Measurements from ENCODE around the gene ALG11. TPM values are rescaled to one million over a fixed set of nuclear protein-coding genes. Genes with fewer than 3 reads are reported as not detected.
A peak's percentile ranks its signal among the peaks of the same experiment; 100 is the strongest.

ALG11 gene
- total RNA-seq, 1 experiment from 2014 or later = 7.3 TPM

- TF ChIP-seq EZH2phosphoT487 (IDR thresholded peaks at IDR 0.05; ENCODE audit: borderline replicate concordance, low read length) = no peak
- Histone ChIP-seq H3K4me3 (ENCODE audit: low read length) (no peak overlapping the region), H3K79me2 (ENCODE audit: low read length) (peaks cover 28% of the 10 kb centered on the region), H3K4me2 (ENCODE audit: low read length) (peak overlapping the region; percentile 93; the same call in 1 of the 2 replicates), H3F3A (ENCODE audit: low read length, unreplicated experiment) (no peaks in the 10 kb centered on the region), H3K4me1 (ENCODE audit: insufficient read depth, low read length) (peaks cover 7% of the 10 kb centered on the region), H3K9me2 (replicated peaks; ENCODE audit: low read length) (no peaks in the 10 kb centered on the region), H4K20me1 (ENCODE audit: low read length) (no peaks in the 10 kb centered on the region), H3K27me3 (ENCODE audit: low read length) (no peaks in the 10 kb centered on the region), H3K9ac (ENCODE audit: low read length) (no peak overlapping the region), H3K27ac (ENCODE audit: low read length) (no peak overlapping the region), H2AFZ (ENCODE audit: low read length) (no peak overlapping the region), H3K36me3 (ENCODE audit: low read depth, low read length) (no peaks in the 10 kb centered on the region), H3K9me3 (ENCODE audit: low read length) (no peaks in the 10 kb centered on the region)
- no TSS peak for BruUV-seq (replicated peaks)
- POLR2A ChIA-PET (ENCODE audit: unreplicated experiment) = no interaction called here
- CTCF ChIA-PET = no interaction called here
- DNase-seq (no peak), ATAC-seq (no peak)
- intact Hi-C loops (cut with micrococcal nuclease) = loop anchor here (5.0 kb wide), 1 partner anchor 182 kb away; no protein-coding TSS in a partner anchor
Observed at GRCh38 chr13:52009946-52010345, 2.3 kb upstream of the ALG11 start.

- ChIA-PET CTCF (no interaction called here), POLR2A (ENCODE audit: unreplicated experiment) (no interaction called here)
- no peaks in the 10 kb centered on the region for H3K9me2 ChIP-seq (replicated peaks; ENCODE audit: low read length)
- no peaks in the 10 kb centered on the region for H3K9me3 ChIP-seq (ENCODE audit: low read length)
- H3K9ac ChIP-seq (ENCODE audit: low read length) = peak within 1 kb of the TSS; percentile 91
- H3K27ac ChIP-seq (ENCODE audit: low read length) = no peak within 1 kb of the TSS
- peaks cover 7% of the 10 kb centered on the region for H3K4me1 ChIP-seq (ENCODE audit: insufficient read depth, low read length)
- H4K20me1 ChIP-seq (ENCODE audit: low read length) = no peaks in the 10 kb centered on the region
- no peaks in the 10 kb centered on the region for H3F3A ChIP-seq (ENCODE audit: low read length, unreplicated experiment)
- peak within 1 kb of the TSS; percentile 93 for H3K4me2 ChIP-seq (ENCODE audit: low read length)
- H3K27me3 ChIP-seq (ENCODE audit: low read length) = no peaks in the 10 kb centered on the region
- peak within 1 kb of the TSS; percentile 98 for H2AFZ ChIP-seq (ENCODE audit: low read length)
- DNase-seq = no peak
- peak within 1 kb of the TSS; percentile 90 for H3K4me3 ChIP-seq (ENCODE audit: low read length)
- intact Hi-C loops (cut with micrococcal nuclease) = loop anchor here (5.0 kb wide), 1 partner anchor 181 kb away; no protein-coding TSS in a partner anchor
- ATAC-seq = peak; percentile 25
- BruUV-seq (replicated peaks) = TSS peak; percentile 30
- H3K36me3 ChIP-seq (ENCODE audit: low read depth, low read length) = no peaks in the 10 kb centered on the region
- H3K79me2 ChIP-seq (ENCODE audit: low read length) = peaks cover 35% of the 10 kb centered on the region
- TF ChIP-seq EZH2 (IDR thresholded peaks at IDR 0.05; ENCODE audit: low read length, unreplicated experiment) = no peak
- no peak for TF ChIP-seq CTCF (conservative IDR thresholded peaks at IDR 0.05; ENCODE audit: low read depth, low read length)
- TF ChIP-seq EZH2phosphoT487 (IDR thresholded peaks at IDR 0.05; ENCODE audit: borderline replicate concordance, low read length) = no peak
Observed at GRCh38 chr13:52010890-52011631, 1.1 kb upstream of the ALG11 start, which contains the start of gene ATP7B. ATP7B (minus strand) TSS chr13:52011450; CDS start chr13:52011337, 113 bp downstream.

GRCh38 chr13:52012512-52012836 lies 276 bp downstream of the ALG11 start:
- peak overlapping the region; percentile 94 for H2AFZ ChIP-seq (ENCODE audit: low read length)
- ChIA-PET CTCF (interaction anchor here (0.7 kb wide), 1 partner anchor 54 kb away, joined by 5 read pairs; no protein-coding TSS in a partner anchor), POLR2A (ENCODE audit: unreplicated experiment) (interaction anchor here (0.6 to 0.7 kb wide), 2 partner anchors 38 to 109 kb away, joined by 3 read pairs; no protein-coding TSS in a partner anchor)
- H3K9ac ChIP-seq (ENCODE audit: low read length) = peak overlapping the region; percentile 91
- ATAC-seq (no peak), DNase-seq (no peak)
- H3K9me3 ChIP-seq (ENCODE audit: low read length) = no peaks in the 10 kb centered on the region
- H3K4me1 ChIP-seq (ENCODE audit: insufficient read depth, low read length) = peaks cover 7% of the 10 kb centered on the region
- H4K20me1 ChIP-seq (ENCODE audit: low read length) = no peaks in the 10 kb centered on the region
- intact Hi-C loops (cut with micrococcal nuclease) = loop anchor here (5.0 kb wide), 1 partner anchor 180 kb away; no protein-coding TSS in a partner anchor
- TF ChIP-seq EZH2phosphoT487 (IDR thresholded peaks at IDR 0.05; ENCODE audit: borderline replicate concordance, low read length) (no peak), EZH2 (IDR thresholded peaks at IDR 0.05; ENCODE audit: low read length, unreplicated experiment) (no peak), CTCF (conservative IDR thresholded peaks at IDR 0.05; ENCODE audit: low read depth, low read length) (no peak)
- no peaks in the 10 kb centered on the region for H3F3A ChIP-seq (ENCODE audit: low read length, unreplicated experiment)
- H3K4me3 ChIP-seq (ENCODE audit: low read length) = peak overlapping the region; percentile 90
- peaks cover 35% of the 10 kb centered on the region for H3K79me2 ChIP-seq (ENCODE audit: low read length)
- no peaks in the 10 kb centered on the region for H3K36me3 ChIP-seq (ENCODE audit: low read depth, low read length)
- BruUV-seq (replicated peaks) = TSS peak; percentile 75
- no peaks in the 10 kb centered on the region for H3K9me2 ChIP-seq (replicated peaks; ENCODE audit: low read length)
- H3K27ac ChIP-seq (ENCODE audit: low read length) = no peak overlapping the region
- peak overlapping the region; percentile 92 for H3K4me2 ChIP-seq (ENCODE audit: low read length)
- no peaks in the 10 kb centered on the region for H3K27me3 ChIP-seq (ENCODE audit: low read length)

Measured in PC-3 (cell line).